T-helper 2 cell (primary cell): ENCODE measurements around the gene PCDHA2.
"Not testable (repeated sequence)": the region's sequence is repeated elsewhere in the genome, so short reads cannot be mapped to it uniquely, and the experiment has no call there.

Experiments used
- DNase-seq, 5 experiments: peaks; one replicate each; pipeline versions ENCODE4 v3.0.0 to v3.0.0-alpha.2; 2012 to 2022
- total RNA-seq, 2 donors: gene quantifications; one replicate each; lab custom pipeline; 2026; lab: John Stamatoyannopoulos, UW

The PCDHA2 gene
- 0 reads per million in 2 donors for total RNA-seq

GRCh38 chr5:140794595-140795258 is at the start of gene PCDHA2:
PCDHA2 (plus strand) TSS chr5:140794852.
- DNase-seq: no peak

DNA sequence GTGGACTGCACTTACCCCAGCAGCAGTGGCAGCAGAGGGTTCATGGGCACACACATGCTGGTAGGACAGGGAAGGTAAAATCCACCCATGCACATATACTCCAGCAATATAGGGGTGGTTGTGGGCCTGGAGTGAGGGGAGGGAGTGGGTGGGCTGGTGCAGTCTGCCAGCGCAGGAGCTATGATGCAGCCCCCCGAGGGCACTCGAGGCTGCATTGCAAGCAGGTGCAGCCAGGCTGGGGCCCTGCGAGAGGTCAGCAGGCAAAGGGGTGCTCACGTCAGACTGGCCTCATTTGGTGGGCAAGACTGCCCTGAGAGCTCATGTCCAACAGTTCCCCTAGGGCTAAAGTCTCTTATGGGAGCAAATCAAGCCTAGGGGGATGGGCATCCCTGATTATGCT is 41.1 kb upstream of the PCDHA2 start:
- no peak for DNase-seq

DNA sequence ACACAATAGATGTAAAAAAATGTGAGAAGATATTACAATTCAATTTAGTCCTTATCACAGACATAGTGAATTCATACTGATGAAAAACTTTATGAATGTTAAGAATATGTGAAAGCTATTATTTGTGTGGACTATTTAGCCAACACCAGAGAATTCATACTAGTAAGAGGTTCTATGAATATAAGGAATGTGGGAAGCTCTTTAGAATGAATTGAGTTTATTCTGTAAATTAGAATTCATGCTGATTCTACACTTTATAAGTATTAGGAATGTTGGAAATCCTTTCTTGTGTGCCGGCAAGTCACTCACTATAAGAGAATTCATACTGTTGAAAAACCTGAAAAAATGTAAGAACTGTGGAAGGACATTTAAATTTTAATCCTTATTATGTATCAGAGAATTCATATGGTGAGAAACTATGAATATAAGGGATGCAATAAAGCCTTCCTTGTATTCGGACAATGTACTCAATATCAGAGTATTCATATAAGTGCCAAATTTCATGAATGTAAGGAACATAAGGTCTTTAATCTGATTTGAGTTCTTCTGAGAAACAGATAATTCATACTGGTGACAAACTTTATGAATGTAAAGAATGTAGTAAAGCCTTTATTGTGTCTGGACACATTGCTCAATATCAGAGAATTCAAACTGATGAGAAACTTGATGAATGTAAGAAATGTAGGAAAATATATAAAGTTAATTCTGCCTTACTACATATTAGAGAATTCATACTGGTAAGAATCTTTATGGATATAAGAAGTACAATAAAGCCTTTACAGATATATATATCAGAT is 30.3 kb upstream of the PCDHA2 start:
- no peak for DNase-seq

DNA sequence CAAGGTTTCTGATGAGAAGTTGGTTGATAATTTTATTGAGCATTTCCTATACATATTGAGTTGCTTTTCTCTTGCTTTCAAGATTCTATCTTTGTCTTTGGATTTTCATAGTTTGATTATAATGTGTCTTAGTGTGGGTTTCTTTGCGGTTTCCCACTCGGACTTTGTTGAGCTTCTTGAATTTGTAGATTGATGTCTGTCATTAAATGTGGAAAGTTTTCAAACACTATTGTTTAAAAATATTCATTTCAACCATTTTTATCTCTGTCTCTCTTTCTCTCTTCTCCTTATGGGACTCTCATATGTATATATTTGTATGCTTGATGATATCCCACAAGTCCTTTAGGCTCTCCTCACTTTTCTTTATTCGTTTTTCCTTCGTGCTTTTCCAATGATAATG is 27.2 kb upstream of the PCDHA2 start:
- DNase-seq: no peak

DNA sequence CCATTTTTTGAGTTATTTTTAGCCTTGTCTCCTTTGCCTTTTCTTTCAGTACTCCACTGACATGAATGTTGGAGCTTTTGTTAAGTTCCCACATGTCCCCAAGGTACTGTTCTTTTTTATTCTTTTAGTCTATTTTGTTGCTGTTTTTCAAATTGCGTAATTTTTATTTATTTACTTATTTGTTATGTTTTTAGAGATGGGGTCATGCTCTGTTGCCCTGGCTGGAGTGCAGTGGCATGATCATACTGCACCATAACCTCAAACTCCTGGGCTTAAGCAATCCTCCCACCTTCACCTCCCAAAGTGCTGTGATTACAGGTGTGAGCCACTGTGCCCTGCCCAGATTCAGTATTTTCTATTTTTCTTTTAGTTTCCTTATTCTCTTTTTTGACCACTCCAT is 14.1 kb upstream of the PCDHA2 start:
- DNase-seq: no peak

GRCh38 chr5:140785905-140786686 is 8.6 kb upstream of the PCDHA2 start, which contains the start of gene PCDHA1:
PCDHA1 (plus strand) TSS chr5:140786140.
- peak in 1 of 5 experiments; percentile 8 for DNase-seq

DNA sequence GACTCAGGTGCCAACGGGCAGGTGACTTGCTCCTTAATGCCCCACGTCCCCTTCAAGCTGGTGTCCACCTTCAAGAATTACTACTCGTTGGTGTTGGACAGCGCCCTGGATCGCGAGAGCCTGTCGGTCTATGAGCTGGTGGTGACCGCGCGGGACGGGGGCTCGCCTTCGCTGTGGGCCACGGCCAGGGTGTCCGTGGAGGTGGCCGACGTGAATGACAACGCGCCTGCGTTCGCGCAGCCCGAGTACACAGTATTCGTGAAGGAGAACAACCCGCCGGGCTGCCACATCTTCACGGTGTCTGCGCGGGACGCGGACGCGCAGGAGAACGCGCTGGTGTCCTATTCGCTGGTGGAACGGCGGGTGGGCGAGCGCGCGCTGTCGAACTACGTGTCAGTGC is 7.2 kb upstream of the PCDHA2 start:
- DNase-seq: not testable (repeated sequence)

DNA sequence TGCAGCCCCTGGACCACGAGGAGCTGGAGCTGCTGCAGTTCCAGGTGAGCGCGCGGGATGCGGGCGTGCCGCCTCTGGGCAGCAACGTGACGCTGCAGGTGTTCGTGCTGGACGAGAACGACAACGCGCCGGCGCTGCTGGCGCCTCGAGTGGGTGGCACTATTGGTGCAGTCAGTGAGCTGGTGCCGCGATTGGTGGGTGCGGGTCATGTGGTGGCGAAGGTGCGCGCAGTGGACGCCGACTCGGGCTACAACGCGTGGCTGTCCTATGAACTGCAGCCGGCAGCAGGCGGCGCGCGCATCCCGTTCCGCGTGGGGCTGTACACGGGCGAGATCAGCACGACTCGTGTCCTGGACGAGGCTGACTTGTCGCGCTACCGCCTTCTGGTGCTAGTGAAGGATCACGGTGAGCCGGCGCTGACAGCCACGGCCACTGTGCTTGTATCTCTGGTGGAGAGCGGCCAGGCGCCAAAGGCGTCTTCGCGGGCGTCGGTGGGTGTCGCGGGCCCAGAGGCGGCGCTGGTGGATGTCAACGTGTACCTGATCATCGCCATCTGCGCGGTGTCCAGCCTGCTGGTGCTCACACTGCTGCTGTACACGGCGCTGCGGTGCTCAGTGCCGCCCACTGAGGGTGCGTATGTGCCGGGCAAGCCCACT is 6.7 kb upstream of the PCDHA2 start:
- DNase-seq: not testable (repeated sequence)

DNA sequence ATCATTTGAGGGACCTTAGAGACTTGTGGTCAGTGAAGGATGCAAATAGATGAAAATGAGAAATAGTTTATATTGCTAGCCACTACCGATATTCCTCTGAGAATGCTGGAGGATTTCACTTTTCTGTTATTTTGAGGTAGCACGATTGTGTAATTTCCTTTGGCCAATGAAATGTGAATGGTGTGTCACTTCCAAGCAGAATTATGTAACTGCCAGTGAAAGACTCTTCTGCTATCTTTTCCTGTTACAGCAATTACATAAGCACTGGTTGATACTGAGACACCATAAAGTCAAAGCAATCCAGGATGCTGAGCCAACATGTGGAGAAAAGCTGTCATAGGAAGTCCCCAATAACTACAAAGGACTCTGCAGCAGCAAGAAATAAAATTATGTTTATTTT is 3.6 kb upstream of the PCDHA2 start:
- no peak for DNase-seq

DNA sequence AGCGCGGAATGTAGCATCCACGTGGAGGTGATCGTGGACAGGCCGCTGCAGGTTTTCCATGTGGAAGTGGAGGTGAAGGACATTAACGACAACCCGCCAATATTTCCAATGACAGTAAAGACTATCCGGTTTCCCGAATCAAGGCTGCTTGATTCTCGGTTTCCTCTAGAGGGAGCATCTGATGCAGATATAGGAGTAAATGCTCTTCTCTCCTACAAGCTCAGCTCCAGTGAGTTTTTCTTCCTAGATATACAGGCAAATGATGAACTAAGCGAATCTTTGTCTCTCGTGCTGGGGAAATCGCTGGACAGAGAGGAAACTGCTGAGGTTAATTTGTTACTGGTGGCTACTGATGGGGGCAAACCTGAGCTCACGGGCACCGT is 598 bp downstream of the PCDHA2 start:
- no peak for DNase-seq

GRCh38 chr5:140796072-140796717 is 1.5 kb downstream of the PCDHA2 start:
- DNase-seq: not testable (repeated sequence)

GRCh38 chr5:140796718-140797095 is 2.1 kb downstream of the PCDHA2 start:
- no peak for DNase-seq

DNA sequence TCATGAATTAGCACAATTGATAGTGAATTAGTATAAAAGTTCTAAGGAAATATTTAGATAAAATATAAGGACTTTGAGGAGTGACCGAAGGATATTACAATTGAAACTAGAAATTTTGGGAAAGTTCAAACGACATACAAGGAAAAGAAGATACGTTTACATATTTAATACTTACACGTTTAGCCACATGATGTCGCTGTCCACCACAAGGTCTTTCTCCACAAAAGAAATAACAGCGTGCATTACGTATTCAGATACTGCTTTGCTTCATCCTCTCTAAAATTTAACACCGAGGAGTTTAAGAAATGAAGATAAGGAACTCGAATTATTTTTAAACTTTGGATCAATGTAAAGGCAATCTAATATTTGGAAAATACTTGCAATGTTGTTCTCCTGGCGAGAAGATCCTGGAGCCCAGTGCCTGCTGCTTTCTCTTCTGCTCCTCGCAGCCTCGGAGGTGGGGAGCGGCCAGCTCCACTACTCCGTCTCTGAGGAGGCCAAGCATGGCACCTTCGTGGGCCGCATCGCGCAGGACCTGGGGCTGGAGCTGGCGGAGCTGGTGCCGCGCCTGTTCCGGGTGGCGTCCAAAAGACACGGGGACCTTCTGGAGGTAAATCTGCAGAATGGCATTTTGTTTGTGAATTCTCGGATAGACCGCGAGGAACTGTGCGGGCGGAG is 6.3 kb downstream of the PCDHA2 start, which contains the start of gene PCDHA3:
PCDHA3 (plus strand) TSS at position 242 of the 678 bp plus-strand sequence.
- DNase-seq: no peak

- DNase-seq: no peak
Observed at GRCh38 chr5:140801494-140801841, 6.8 kb downstream of the PCDHA2 start.

GRCh38 chr5:140802381-140802780 is 7.7 kb downstream of the PCDHA2 start:
- not testable (repeated sequence) for DNase-seq

- DNase-seq: no peak
Observed at GRCh38 chr5:140802781-140803271, 8.2 kb downstream of the PCDHA2 start.

DNA sequence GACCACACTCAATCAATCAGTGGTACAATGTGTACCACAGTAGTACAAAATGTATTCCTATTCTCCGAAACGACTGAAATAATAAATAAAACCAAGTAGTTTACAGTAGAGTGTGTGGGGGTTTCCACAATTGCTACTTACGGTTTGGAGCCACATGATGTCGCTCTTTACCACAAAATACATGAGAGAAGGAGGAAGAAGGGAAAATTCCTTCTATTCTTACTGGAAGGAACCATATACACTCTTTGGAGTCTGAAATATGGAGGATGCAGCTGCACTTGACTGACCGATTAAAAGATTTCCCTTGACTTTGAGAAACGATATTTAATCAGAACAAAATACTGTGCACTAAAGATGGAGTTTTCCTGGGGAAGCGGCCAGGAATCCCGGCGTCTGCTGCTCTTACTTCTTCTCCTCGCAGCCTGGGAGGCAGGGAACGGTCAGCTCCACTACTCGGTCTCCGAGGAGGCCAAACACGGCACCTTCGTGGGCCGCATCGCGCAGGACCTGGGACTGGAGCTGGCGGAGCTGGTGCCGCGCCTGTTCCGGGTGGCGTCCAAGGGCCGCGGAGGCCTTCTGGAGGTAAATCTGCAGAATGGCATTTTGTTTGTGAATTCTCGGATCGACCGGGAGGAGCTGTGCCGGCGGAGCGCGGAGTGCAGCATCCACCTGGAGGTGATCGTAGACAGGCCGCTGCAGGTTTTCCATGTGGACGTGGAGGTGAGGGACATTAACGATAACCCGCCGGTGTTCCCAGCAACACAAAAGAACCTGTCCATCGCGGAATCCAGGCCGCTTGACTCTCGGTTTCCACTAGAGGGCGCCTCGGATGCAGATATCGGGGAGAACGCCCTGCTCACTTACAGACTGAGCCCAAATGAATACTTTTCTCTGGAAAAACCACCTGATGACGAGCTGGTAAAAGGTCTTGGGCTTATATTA is 12.5 kb downstream of the PCDHA2 start, which contains the start of gene PCDHA4:
PCDHA4 (plus strand) TSS at position 235 of the 942 bp plus-strand sequence.
- DNase-seq: no peak

DNA sequence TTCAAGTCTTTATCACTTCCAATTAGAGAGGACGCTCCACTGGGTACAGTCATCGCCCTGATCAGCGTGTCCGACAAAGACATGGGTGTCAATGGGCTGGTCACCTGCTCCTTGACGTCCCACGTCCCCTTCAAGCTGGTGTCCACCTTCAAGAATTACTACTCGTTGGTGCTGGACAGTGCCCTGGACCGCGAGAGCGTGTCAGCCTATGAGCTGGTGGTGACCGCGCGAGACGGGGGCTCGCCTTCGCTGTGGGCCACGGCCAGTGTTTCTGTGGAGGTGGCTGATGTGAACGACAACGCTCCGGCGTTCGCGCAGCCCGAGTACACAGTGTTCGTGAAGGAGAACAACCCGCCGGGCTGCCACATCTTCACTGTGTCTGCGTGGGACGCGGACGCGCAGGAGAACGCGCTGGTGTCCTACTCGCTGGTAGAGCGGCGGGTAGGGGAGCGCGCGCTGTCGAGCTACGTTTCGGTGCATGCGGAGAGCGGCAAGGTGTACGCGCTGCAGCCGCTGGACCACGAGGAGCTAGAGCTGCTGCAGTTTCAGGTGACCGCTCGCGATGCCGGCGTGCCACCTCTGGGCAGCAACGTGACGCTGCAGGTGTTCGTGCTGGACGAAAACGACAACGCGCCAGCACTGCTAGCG is 13.7 kb downstream of the PCDHA2 start:
- not testable (repeated sequence) for DNase-seq

GRCh38 chr5:140808889-140809291 is 14.2 kb downstream of the PCDHA2 start:
- DNase-seq: no peak
